Stimulated activated CD8-positive, alpha-beta memory T cell treated with anti-CD3 and anti-CD28 coated beads, Interleukin-15, amount 100 ng/mL, for 24 hours (primary cell): ENCODE data around the gene SYT1.

ENCODE experiments used
- DNase-seq: peaks from one replicate; pipeline ENCODE4 v3.0.0-alpha.2; 2020; ENCODE audit warnings: low read depth

Gene SYT1

GRCh38 chr12:79057540-79057939, 193.0 kb downstream of the SYT1 start:
- DNase-seq = no peak

DNA sequence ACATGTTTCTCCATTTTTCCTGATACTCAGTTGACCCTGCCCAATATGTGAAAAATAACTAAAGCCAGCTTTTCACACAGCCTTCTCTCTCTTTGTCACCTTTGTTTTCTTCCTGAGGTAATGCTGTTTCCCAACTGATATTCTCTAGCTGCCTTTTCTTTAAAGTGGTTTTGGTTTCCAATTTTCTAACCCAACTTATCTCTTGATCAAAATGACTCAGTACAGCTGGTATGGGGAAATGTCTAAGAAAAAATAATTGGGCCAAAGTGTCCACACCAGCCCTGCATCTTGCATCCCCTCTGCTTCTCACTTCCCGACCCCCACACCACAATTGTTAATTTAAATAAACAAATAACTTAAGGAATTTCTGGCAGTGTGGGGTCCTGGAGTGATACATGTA, 193.8 kb downstream of the SYT1 start:
- no peak for DNase-seq

DNA sequence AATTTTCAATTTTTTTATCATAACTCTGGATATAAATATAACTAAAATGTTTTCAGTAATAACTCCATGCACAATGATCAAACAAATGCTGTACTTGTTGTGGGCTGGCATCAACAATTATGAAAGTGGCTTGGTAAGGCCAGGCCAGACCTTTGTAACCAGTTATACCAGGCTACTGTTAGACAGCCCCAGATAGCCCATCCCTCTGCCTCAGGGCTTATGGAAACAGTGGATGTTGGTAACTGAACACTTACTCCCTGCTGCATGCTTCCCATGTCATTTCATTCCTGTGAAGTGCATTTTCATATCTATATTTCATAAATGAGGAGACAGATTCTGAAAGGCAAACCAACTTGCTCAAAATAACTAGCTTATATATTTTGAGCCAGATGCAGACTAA, 195.0 kb downstream of the SYT1 start:
- no peak for DNase-seq

DNA sequence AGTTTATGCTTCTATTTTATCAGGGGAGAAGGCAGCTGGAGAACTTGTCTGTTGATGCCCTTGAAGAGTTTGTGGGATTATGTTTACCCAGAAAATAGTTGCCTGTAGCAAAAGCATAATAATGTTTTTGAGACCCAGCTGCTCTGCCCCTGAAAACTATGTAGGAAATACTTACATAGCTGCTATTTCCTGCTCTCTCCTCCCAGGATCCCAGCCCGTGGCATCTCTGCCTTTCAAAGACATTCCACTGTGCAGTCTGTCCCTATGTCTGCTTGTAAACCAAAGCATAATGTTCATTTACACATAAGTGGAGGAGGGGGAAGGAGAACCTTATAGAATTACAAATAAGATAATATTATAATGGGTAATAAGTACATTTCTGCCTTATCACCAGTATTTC, 198.7 kb downstream of the SYT1 start:
- DNase-seq = no peak

- no peak for DNase-seq
Measured at GRCh38 chr12:79067977-79068376, 203.4 kb downstream of the SYT1 start.

- DNase-seq = no peak
Measured at GRCh38 chr12:79069009-79069408, 204.4 kb downstream of the SYT1 start.

GRCh38 chr12:79071498-79071897, 206.9 kb downstream of the SYT1 start:
- DNase-seq = no peak

GRCh38 chr12:79073506-79073905, 208.9 kb downstream of the SYT1 start:
- DNase-seq = no peak

- no peak for DNase-seq
Measured at GRCh38 chr12:79082595-79082994, 218.0 kb downstream of the SYT1 start.

DNA sequence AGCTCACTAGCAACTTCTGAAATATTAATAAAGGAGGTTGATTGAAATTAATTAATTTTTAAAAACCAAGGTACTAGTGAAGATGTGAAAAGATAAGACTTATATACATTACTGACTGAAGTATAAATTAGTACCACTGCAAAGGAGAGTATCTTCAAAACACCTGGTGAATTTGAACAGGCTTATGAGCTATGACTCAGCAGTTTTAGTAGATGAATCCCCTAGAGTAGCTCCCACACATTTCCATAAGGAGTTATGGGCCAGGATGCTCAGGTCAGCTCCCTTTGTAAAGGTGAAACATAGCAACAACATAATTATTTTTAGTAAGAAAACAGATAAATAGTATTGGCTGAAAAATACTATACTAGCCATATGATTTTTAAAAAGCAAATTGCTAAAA, 218.6 kb downstream of the SYT1 start:
- DNase-seq = no peak

GRCh38 chr12:79085106-79085682, 220.6 kb downstream of the SYT1 start:
- no peak for DNase-seq

DNA sequence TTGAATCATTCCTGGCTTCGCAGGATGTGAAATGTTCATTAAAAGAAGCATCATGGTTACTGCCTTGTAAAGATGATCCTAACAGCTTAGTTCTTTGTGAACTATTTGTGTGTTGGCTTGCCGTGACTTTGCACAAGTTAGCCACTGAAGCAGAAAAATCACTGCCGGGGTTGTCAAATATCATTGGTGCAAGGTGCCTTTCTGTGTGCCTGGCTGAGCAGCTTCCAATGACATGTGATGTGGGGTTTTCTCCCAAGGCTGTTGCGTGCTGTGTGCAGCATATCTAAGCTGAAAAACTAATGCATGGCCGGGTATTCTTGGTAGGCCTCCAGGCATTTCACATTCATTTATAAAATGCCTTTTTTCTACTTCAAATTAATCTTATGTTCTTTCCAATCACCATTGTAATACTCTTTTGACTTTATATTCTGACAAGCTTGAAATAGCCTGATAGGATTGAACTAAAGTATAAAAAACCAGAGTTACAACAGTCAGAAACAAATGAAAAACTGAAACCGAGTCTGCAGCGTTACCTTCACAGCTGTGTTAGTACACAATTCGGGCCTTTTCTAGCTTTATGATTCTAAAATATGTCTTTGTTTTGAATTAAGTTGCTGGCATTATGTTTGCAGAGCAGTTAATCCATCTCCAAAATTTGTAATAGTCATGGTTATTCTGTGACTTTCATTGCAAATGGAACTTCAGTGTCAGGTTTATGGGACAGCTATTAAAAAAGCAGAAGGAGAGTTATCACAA, 222.1 kb downstream of the SYT1 start:
- no peak for DNase-seq

DNA sequence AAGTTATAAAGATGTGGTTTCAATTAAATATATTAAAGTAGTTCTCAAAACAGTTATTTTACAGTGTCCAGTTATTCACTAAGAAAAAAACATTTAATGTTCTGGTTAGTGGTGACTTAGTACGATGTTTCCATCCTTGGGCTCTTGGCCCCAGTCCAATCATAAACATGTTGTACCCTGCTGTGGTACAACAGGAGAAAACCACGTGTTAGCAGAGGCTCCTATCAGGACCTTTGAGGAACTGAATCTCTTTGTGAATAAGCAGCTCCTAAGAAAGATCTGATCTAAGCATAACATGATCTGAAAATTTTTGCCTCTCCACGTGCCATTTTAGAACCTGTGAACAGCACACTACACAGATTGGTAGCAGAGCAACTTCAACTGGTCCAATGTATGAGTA, 234.0 kb downstream of the SYT1 start:
- no peak for DNase-seq

- no peak for DNase-seq
Measured at GRCh38 chr12:79108962-79109361, 244.4 kb downstream of the SYT1 start.

DNA sequence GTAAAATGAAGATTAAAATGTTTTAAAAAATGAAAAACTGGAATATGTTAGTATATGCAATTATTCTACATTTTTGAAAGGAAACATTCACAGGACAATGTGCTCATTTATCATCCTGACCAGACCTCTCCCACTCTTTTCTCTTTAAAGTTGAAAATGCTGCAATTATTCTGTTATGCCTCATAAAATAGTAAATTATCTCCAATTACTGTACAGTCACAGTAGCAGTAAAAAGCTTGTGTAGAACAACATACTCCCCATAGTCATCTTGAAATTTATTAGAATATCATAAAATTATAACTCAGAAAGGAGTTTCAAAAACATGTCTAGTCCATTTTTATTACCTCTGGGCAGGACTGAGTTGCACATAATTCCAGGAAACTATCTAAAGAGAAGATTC, 250.3 kb downstream of the SYT1 start:
- no peak for DNase-seq

- DNase-seq = no peak
Measured at GRCh38 chr12:79115743-79116142, 251.2 kb downstream of the SYT1 start.

GRCh38 chr12:79119796-79120195, 255.2 kb downstream of the SYT1 start:
- no peak for DNase-seq

DNA sequence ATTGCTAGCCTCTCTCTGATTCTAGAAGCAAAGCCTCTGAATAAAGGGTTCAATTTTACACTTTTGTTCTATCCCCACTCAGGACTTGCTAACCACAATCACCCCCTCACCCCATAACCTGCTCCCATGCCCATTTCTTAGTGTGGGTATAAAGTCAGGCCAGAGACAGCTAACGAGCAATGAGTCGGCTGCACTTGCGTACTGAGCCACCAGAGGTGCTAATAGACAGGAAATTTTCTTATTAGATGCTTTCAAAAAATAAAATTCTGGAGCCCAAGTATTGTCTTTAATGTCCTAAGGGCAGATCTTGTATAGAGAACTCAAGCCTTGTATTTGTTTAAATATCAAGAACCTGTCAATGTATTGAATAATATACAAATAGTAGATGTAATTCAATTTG, 256.9 kb downstream of the SYT1 start:
- no peak for DNase-seq

GRCh38 chr12:79124385-79124784, 259.8 kb downstream of the SYT1 start:
- no peak for DNase-seq

DNA sequence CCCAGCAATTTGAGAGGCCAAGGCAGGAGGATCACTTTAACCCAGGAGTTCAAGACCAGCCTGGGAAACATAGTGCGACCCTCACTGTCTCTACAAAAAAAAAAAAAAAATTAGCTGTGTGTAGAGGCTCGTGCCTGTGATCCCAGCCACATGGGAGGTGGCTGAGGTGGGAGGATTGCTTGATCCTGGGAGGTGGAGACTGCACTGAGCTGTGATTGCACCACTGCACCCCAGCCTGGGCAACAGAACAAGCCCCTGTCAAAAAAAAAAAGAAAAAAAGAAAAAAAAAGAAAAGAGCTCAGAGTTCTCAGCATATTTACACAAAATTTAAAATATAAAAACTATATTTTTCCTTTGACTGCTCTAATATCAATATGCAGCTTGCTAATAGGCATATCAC, 260.8 kb downstream of the SYT1 start:
- no peak for DNase-seq

DNA sequence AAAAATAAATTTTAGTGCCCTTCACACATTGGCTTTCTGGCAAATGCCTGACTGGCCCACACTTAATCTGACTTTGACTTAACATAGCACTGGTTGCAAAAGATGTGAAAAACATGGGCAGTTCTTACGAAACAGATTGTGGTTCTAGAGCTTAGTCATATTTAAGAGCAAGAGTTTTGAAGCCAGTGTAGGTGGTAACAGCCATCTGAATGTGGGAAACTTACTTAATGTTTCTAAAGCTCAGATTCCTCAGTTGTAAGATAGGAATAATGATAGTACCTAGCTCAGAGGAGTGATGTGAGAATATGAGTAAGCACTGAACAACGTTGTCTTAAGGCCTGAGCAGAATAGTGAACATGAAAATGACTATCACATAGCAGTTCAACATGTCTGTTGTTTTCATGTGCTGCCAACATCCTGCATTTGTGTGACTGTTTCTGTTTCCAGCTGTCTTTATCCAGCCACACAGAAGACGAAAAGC, 262.7 kb downstream of the SYT1 start:
- no peak for DNase-seq

- no peak for DNase-seq
Measured at GRCh38 chr12:79128956-79129355, 264.4 kb downstream of the SYT1 start.

DNA sequence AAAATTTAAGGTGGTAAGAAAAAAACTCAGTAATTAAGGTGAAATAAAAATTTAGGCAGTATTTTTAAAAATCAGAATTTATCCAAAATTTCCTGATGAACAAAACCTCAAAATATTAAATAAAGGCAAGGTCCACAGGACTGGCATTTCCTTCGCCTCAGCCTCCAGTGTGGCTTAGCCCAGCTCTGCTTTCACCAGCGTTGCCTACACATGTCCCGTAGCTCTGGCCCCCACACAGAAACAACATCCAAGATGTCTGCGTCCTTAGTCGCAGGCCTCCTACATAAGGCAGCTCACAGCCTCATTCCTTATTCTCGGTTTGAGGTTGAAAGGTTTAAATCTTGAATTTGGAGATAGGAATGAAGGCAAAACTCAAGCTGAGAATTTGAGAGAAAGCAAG, 274.3 kb downstream of the SYT1 start:
- no peak for DNase-seq

DNA sequence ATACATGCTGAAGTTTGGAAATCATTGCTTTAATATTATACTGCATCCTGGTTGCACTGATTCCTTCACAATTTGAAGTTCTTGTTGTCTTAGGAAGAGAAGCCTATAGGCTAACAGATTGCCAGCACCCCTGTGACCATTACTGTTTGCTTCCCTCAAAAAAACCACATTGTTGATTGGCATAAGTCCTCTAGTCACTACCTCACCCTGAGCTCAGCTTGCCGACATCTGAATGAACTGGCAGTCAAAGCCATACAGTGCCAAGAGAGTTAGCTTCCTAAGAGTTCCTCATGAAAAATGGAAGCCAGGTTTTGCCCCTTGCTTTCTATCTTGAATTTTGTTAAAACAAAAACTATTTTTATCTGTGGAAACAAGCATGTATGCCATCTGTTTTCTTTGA, 276.1 kb downstream of the SYT1 start:
- DNase-seq = no peak
